Ovary (tissue), 3 donors: Measurements from ENCODE around the gene PRKCE.

Source experiments
- CTCF ChIP-seq, 3 donors: fragments of 450-650 bp in 2 of 3; fragments of 200-600 bp in 1 of 3; IDR thresholded peaks; one replicate each; pipeline versions ENCODE4 v1.5.1 to v1.8.0; 2016 to 2022; ENCODE audit warnings: antibody characterized with exemption in 3 of 3, mild to moderate bottlenecking in 1 of 3
- POLR2A ChIP-seq: fragments of 450-650 bp; IDR thresholded peaks from one replicate; pipeline ENCODE4 v1.6.1; 2017; ENCODE audit warnings: antibody characterized with exemption, mild to moderate bottlenecking, moderate library complexity
- donor health status: DM: no; HTN: no; CAD: no.

- TF ChIP-seq CTCF (IDR thresholded peaks at IDR 0.05) (no peak), POLR2A (no peak)
Measured at GRCh38 chr2:45612285-45612684, 39.2 kb upstream of the PRKCE start.
